Measurements from ENCODE around the gene PCDHB5. TPM values are rescaled to one million over a fixed set of nuclear protein-coding genes. Genes with fewer than 3 reads are reported as not detected.
"Not testable (repeated sequence)": the region's sequence is repeated elsewhere in the genome, so short reads cannot be mapped to it uniquely, and the experiment has no call there.

Gene PCDHB5
- total RNA-seq, result 1 to 10 TPM in 2 of 4 donors, under 1 TPM in 2; 0.72 to 6.2 (median 1.9) TPM

DNA sequence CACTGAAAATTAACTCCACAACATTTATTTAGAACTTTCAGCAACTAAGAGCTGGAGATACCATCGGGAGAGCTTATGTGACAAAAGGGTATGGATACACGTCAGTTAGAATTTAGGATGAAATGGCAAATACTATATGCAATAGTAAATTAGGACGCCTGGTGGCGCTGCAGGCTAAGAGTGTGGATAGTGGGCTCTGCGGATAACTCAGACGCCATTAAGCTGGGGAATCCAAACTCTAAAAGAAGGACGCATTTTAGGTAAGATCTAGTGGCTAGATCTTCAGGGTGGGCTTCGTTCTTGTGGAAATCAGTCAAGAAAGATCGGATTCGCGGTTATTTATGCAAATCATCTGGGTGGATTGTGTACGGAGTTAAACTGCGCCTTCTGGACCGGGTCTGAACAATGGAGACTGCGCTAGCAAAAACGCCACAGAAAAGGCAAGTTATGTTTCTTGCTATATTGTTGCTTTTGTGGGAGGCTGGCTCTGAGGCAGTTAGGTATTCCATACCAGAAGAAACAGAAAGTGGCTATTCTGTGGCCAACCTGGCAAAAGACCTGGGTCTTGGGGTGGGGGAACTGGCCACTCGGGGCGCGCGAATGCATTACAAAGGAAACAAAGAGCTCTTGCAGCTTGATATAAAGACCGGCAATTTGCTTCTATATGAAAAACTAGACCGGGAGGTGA, at the start of gene PCDHB5:
PCDHB5 (plus strand) TSS at position 177 of the 688 bp plus-strand sequence; CDS start at position 406, 229 bp downstream.
- Histone ChIP-seq H3K4me1 (no peaks in the 10 kb centered on the region), H3K27ac (no peak within 1 kb of the TSS), H3K9me3 (peaks cover 23% of the 10 kb centered on the region), H3K36me3 (no peaks in the 10 kb centered on the region), H3K4me3 (peak within 1 kb of the TSS; percentile 31), H3K27me3 (no peaks in the 10 kb centered on the region)
- DNase-seq (ENCODE audit: low spot score in 2 of 2), result no peak
- 23% methylated on average over 22 of the region's 22 CpGs for WGBS
- TF ChIP-seq POLR2A (IDR thresholded peaks at IDR 0.05) (no peak), POLR2AphosphoS5 (IDR thresholded peaks at IDR 0.05) (no peak), EP300 (IDR thresholded peaks at IDR 0.05) (no peak)
- TF ChIP-seq, protein P1, sequence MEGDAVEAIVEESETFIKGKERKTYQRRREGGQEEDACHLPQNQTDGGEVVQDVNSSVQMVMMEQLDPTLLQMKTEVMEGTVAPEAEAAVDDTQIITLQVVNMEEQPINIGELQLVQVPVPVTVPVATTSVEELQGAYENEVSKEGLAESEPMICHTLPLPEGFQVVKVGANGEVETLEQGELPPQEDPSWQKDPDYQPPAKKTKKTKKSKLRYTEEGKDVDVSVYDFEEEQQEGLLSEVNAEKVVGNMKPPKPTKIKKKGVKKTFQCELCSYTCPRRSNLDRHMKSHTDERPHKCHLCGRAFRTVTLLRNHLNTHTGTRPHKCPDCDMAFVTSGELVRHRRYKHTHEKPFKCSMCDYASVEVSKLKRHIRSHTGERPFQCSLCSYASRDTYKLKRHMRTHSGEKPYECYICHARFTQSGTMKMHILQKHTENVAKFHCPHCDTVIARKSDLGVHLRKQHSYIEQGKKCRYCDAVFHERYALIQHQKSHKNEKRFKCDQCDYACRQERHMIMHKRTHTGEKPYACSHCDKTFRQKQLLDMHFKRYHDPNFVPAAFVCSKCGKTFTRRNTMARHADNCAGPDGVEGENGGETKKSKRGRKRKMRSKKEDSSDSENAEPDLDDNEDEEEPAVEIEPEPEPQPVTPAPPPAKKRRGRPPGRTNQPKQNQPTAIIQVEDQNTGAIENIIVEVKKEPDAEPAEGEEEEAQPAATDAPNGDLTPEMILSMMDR (IDR thresholded peaks at IDR 0.05), result no peak

DNA sequence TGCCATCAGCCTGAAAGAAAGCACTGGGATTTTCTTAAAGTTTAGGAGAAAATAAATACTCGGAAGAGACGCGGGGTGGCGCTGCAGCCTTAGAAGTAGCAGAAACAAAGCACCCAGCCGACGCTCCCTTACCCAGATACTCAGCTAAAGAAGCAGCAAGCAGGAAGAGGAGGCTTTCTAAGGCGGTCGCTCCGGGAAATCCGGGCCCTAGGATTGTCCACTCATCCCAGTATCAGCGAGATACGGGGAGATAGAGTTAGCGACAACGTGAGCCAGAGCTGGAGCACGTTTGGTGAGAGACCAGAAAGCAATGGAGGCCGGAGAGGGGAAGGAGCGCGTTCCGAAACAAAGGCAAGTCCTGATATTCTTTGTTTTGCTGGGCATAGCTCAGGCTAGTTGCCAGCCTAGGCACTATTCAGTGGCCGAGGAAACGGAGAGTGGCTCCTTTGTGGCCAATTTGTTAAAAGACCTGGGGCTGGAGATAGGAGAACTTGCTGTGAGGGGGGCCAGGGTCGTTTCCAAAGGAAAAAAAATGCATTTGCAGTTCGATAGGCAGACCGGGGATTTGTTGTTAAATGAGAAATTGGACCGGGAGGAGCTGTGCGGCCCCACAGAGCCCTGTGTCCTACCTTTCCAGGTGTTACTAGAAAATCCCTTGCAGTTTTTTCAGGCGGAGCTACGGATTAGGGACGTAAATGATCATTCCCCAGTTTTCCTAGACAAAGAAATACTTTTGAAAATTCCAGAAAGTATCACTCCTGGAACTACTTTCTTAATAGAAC, 40.3 kb upstream of the PCDHB5 start, which contains the start of gene PCDHB2:
PCDHB2 (plus strand) TSS at position 135 of the 782 bp plus-strand sequence; CDS start at position 311, 176 bp downstream.
- 16% methylated on average over 29 of the region's 29 CpGs for WGBS
- Histone ChIP-seq H3K36me3 (no peaks in the 10 kb centered on the region), H3K27ac (no peak within 1 kb of the TSS), H3K27me3 (peaks cover 14% of the 10 kb centered on the region), H3K9me3 (peaks cover 7% of the 10 kb centered on the region), H3K4me3 (peak within 1 kb of the TSS; percentile 39), H3K4me1 (no peaks in the 10 kb centered on the region)
- no peak for DNase-seq (ENCODE audit: low spot score in 2 of 2)
- TF ChIP-seq EP300 (IDR thresholded peaks at IDR 0.05) (no peak), POLR2AphosphoS5 (IDR thresholded peaks at IDR 0.05) (no peak), POLR2A (IDR thresholded peaks at IDR 0.05) (no peak)
- TF ChIP-seq, protein P1 (IDR thresholded peaks at IDR 0.05), result peak in 1 of 2 donors; percentile 12

DNA sequence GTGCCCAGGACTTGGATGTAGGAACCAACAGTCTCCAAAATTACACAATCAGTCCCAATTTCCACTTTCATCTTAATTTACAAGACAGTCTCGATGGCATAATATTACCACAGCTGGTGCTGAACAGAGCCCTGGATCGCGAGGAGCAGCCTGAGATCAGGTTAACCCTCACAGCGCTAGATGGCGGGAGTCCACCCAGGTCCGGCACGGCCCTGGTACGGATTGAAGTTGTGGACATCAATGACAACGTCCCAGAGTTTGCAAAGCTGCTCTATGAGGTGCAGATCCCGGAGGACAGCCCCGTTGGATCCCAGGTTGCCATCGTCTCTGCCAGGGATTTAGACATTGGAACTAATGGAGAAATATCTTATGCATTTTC, 39.8 kb upstream of the PCDHB5 start:
- WGBS, result 41% methylated on average over 11 of the region's 12 CpGs
- Histone ChIP-seq H3K27me3 (peaks cover 14% of the 10 kb centered on the region), H3K4me1 (no peaks in the 10 kb centered on the region), H3K4me3 (peak overlapping the region; percentile 39), H3K27ac (no peak overlapping the region), H3K9me3 (peaks cover 7% of the 10 kb centered on the region), H3K36me3 (no peaks in the 10 kb centered on the region)
- no peak for DNase-seq (ENCODE audit: low spot score in 2 of 2)
- TF ChIP-seq POLR2AphosphoS5 (IDR thresholded peaks at IDR 0.05) (no peak), POLR2A (IDR thresholded peaks at IDR 0.05) (no peak), EP300 (IDR thresholded peaks at IDR 0.05) (no peak)
- TF ChIP-seq, protein P1 (IDR thresholded peaks at IDR 0.05), result no peak

DNA sequence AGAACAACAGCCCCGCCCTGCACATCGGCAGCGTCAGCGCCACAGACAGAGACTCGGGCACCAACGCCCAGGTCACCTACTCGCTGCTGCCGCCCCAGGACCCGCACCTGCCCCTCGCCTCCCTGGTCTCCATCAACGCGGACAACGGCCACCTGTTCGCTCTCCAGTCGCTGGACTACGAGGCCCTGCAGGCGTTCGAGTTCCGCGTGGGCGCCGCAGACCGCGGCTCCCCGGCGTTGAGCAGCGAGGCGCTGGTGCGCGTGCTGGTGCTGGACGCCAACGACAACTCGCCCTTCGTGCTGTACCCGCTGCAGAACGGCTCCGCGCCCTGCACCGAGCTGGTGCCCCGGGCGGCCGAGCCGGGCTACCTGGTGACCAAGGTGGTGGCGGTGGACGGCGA, 38.8 kb upstream of the PCDHB5 start:
- not testable (repeated sequence) for H3K27ac ChIP-seq; H3K4me1 ChIP-seq; H3K36me3 ChIP-seq; DNase-seq (ENCODE audit: low spot score in 2 of 2); H3K4me3 ChIP-seq
- H3K9me3 ChIP-seq, result peaks cover 12% of the 10 kb centered on the region
- WGBS, result 39% methylated on average over 4 of the region's 46 CpGs
- H3K27me3 ChIP-seq, result peaks cover 19% of the 10 kb centered on the region

DNA sequence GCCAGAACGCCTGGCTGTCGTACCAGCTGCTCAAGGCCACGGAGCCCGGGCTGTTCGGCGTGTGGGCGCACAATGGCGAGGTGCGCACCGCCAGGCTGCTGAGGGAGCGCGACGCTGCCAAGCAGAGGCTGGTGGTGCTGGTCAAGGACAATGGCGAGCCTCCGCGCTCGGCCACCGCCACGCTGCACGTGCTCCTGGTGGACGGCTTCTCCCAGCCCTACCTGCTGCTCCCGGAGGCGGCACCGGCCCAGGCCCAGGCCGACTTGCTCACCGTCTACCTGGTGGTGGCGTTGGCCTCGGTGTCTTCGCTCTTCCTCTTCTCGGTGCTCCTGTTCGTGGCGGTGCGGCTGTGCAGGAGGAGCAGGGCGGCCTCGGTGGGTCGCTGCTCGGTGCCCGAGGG, 38.4 kb upstream of the PCDHB5 start:
- DNase-seq (ENCODE audit: low spot score in 2 of 2); H3K4me3 ChIP-seq; H3K4me1 ChIP-seq; H3K27ac ChIP-seq; H3K36me3 ChIP-seq: not testable (repeated sequence)
- 36% methylated on average over 17 of the region's 38 CpGs for WGBS
- peaks cover 19% of the 10 kb centered on the region for H3K27me3 ChIP-seq
- peaks cover 16% of the 10 kb centered on the region for H3K9me3 ChIP-seq

DNA sequence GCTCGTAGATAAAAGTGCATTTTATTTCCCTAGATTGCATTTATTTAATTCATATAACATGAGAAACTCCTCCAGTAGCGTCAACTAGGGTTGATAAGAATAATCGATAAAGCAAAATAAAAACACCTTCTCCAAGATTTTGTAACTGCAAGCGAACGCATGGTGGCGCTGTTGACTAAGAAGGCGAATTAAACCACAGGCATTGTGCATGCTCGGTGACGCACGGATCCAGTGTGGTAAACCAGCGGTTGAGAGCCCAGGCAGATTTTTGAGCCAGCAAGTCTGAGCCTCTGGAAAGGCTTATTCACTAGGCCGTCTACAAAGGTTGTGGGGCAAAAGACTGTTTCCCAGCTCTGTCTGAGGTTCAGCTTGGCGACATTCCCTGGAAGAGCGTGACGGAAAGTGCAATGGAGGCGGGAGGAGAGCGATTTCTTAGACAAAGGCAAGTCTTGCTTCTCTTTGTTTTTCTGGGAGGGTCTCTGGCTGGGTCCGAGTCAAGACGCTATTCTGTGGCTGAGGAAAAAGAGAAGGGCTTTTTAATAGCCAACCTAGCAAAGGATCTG, 34.7 kb upstream of the PCDHB5 start, which contains the start of gene PCDHB3:
PCDHB3 (plus strand) TSS at position 231 of the 563 bp plus-strand sequence; CDS start at position 408, 177 bp downstream.
- no peak for TF ChIP-seq EP300 (IDR thresholded peaks at IDR 0.05)
- TF ChIP-seq, protein P1 (IDR thresholded peaks at IDR 0.05), result peak in 1 of 2 donors; percentile 9
- no peak for TF ChIP-seq POLR2A (IDR thresholded peaks at IDR 0.05)
- no peak for TF ChIP-seq POLR2AphosphoS5 (IDR thresholded peaks at IDR 0.05)
- DNase-seq (ENCODE audit: low spot score in 2 of 2), result no peak
- peak within 1 kb of the TSS; percentile 27 for H3K4me3 ChIP-seq
- no peaks in the 10 kb centered on the region for H3K36me3 ChIP-seq
- WGBS, result 17% methylated on average over 19 of the region's 19 CpGs
- H3K27ac ChIP-seq, result no peak within 1 kb of the TSS
- H3K9me3 ChIP-seq, result peaks cover 19% of the 10 kb centered on the region
- no peaks in the 10 kb centered on the region for H3K4me1 ChIP-seq
- peaks cover 10% of the 10 kb centered on the region for H3K27me3 ChIP-seq

Data from suprapubic skin (tissue), 4 donors.